Kidney (tissue), 14 donors: ENCODE measurements around the gene ANKRD60. TPM values are rescaled to one million over a fixed set of nuclear protein-coding genes. Genes with fewer than 3 reads are reported as not detected.

ENCODE experiments used
- DNase-seq, 5 donors: peaks; one replicate each; pipeline ENCODE4 v3.0.0-alpha.2; 2013 to 2020
- FAIRE-seq: peaks from 2 replicates; lab custom pipeline; 2012; peaks lifted over from hg19 to GRCh38; lab: Jason Lieb, UNC
- H3K27ac ChIP-seq, 2 donors: one replicate each; pipeline ENCODE4 v1.7.0; 2013; ENCODE audit warnings: low read depth in 2 of 2, low read length in 2 of 2, inconsistent platforms in 1 of 2
- H3K27me3 ChIP-seq: one replicate; pipeline ENCODE4 v1.7.1; 2013; ENCODE audit warnings: low read length, inconsistent platforms; ENCODE audit not compliant: control insufficient read depth, insufficient read depth
- H3K36me3 ChIP-seq, 3 donors: one replicate each; pipeline versions ENCODE4 v1.7.0 to v1.7.1; 2013; ENCODE audit warnings: low read length in 3 of 3, control low read depth in 1 of 3, inconsistent platforms in 1 of 3; ENCODE audit not compliant: insufficient read depth in 3 of 3, control insufficient read depth in 2 of 3
- H3K4me1 ChIP-seq, 3 donors: one replicate each; pipeline versions ENCODE4 v1.7.0 to v1.7.1; 2013; ENCODE audit warnings: low read length in 3 of 3, inconsistent platforms in 1 of 3, low read depth in 1 of 3; ENCODE audit not compliant: control insufficient read depth in 2 of 3, insufficient read depth in 2 of 3
- H3K4me3 ChIP-seq, 3 donors: one replicate each; pipeline versions ENCODE4 v1.7.0 to v1.8.1; 2013; ENCODE audit warnings: low read length in 3 of 3, control low read depth in 1 of 3, inconsistent platforms in 1 of 3
- H3K9ac ChIP-seq, 3 donors: one replicate each; pipeline versions ENCODE4 v1.7.0 to v1.7.1; 2013; ENCODE audit warnings: low read length in 3 of 3, control low read depth in 1 of 3, inconsistent platforms in 1 of 3
- H3K9me3 ChIP-seq, 3 donors: one replicate each; pipeline versions ENCODE4 v1.7.0 to v1.7.1; 2013; ENCODE audit warnings: low read length in 3 of 3, control low read depth in 1 of 3, inconsistent platforms in 1 of 3; ENCODE audit not compliant: control insufficient read depth in 2 of 3, insufficient read depth in 1 of 3
- intact Hi-C: fragments of 100-400 bp; cut with DNase I; formaldehyde crosslinking; loops from one replicate; pipeline ENCODE4 v1.11.1; 2022
- polyA plus RNA-seq: library from polyadenylated mRNA; stranded (reverse); fragments of 350-450 nt; fragmentation: Illumina TruSeq; extraction: RNeasy Lipid Tissue Mini Kit (QIAGEN cat#74804); gene quantifications from one replicate; pipeline ENCODE4 v1.2.3, GENCODE V29; 2014; ENCODE audit warnings: low read depth, low replicate concordance; ENCODE audit not compliant: insufficient read depth
- total RNA-seq: library from RNA; stranded (reverse); fragmentation: NEBNext Ultra II Directional; extraction: Animal tissue kit (Norgen Biotek cat#: 25700); gene quantifications from one replicate; pipeline ENCODE4 v1.2.1, GENCODE V29; 2021
- TF ChIP-seq, protein P1 (sequence below): IDR thresholded peaks from 3 replicates; pipeline ENCODE4 v1.5.1; 2012; ENCODE audit warnings: mild to moderate bottlenecking, moderate library complexity, borderline replicate concordance; ENCODE audit not compliant: insufficient read depth; ENCODE audit errors: extremely low read depth
- donor health status: control.
- donor health status: control.
- donor health status: control.
- donor health status: control.
- donor health status: control.
- donor health status: DM: yes; HTN: yes; CAD: no.
- donor health status: Normal renal cell carcinoma (clear cell type).

ANKRD60 gene
- total and polyA plus RNA-seq, 2 donors from 2014 or later = not detected

DNA sequence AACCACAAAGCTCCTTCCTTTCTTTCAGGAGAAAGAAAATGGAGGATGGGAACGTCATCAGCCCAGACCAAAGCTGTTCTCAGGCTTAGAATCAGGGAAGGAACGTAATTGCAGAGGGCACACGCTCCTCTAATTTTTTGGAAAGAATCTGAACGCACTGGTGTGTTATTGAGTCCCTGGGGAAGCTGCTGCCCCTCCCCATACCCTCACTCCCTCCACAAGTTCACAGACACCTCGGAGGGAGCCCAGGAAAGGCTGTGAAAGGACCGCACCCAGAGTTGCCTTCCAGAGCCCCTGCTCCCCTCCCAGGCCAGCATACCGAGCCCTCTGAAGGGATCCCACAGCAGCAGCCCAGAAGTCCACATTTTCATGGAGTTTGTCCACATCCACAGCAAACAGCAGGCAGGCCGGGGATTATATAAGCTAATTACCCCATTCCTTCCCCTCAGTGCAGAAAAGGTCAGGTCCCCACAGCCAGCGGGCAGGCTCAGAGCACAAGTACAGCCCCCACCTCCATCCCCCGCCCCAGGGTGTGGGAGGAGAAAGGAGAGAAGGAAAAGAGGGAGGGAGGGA, 53.7 kb downstream of the ANKRD60 start:
- intact Hi-C loops = no loop called here
- Histone ChIP-seq H3K27ac (peak overlapping the region; percentile 18 to 84), H3K9me3 (no peaks in the 10 kb centered on the region), H3K27me3 (peaks cover 2% of the 10 kb centered on the region), H3K4me1 (peaks cover 0 to 7% (median 5%) of the 10 kb centered on the region in 3 donors), H3K4me3 (peak overlapping the region in 1 of 3 donors; percentile 13), H3K9ac (no peak overlapping the region), H3K36me3 (no peaks in the 10 kb centered on the region)
- FAIRE-seq = no peak
- DNase-seq = peak in 3 of 5 donors; percentile 54 to 88 (median 74)
- TF ChIP-seq, protein P1, sequence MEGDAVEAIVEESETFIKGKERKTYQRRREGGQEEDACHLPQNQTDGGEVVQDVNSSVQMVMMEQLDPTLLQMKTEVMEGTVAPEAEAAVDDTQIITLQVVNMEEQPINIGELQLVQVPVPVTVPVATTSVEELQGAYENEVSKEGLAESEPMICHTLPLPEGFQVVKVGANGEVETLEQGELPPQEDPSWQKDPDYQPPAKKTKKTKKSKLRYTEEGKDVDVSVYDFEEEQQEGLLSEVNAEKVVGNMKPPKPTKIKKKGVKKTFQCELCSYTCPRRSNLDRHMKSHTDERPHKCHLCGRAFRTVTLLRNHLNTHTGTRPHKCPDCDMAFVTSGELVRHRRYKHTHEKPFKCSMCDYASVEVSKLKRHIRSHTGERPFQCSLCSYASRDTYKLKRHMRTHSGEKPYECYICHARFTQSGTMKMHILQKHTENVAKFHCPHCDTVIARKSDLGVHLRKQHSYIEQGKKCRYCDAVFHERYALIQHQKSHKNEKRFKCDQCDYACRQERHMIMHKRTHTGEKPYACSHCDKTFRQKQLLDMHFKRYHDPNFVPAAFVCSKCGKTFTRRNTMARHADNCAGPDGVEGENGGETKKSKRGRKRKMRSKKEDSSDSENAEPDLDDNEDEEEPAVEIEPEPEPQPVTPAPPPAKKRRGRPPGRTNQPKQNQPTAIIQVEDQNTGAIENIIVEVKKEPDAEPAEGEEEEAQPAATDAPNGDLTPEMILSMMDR = no peak

DNA sequence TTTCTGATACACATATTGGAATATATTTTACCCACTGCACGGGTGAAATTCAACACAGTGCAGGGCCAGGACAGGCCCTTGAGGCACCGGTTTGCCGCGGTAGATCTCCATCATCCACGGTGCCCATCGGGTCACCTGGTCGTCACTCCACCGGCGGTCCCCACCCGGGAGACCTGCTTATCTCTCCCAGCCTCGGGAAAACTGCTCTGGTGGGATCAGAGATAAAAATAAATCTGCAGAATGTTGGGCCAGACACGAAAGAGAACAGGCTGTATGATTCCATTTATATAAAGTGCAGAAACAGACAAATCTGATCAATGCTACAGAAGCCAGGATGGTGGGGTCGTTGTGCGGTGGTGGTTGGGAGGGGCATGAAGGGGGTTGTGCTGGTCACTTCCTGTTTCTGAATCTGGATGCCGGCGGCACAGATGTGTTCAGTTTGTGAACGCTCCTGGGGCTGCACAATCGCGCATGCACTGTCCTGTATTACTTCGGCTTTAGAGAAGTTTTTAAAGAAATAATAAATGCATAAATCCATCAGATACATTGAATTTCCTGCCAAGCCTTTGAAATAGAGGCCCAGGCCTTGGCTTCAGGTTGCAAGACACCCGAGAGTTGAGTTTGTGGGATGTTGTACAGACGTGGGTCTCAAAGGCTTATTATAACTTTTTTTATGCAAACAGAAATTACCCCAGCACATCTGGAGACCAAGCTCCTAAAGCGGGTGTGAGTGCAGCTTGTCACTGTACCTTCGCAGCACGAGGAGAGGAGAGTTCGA, 54.3 kb downstream of the ANKRD60 start:
- Histone ChIP-seq H3K36me3 (no peaks in the 10 kb centered on the region), H3K9me3 (no peaks in the 10 kb centered on the region), H3K27me3 (peaks cover under 1% of the 10 kb centered on the region), H3K27ac (peak overlapping the region; percentile 18 to 84), H3K9ac (no peak overlapping the region), H3K4me3 (peak overlapping the region in 1 of 3 donors; percentile 13), H3K4me1 (peaks cover 0 to 5% (median 2%) of the 10 kb centered on the region in 3 donors)
- no peak for FAIRE-seq
- intact Hi-C loops = no loop called here
- peak in 2 of 5 donors; percentile 55 to 56 for DNase-seq
- TF ChIP-seq, protein P1 = no peak

DNA sequence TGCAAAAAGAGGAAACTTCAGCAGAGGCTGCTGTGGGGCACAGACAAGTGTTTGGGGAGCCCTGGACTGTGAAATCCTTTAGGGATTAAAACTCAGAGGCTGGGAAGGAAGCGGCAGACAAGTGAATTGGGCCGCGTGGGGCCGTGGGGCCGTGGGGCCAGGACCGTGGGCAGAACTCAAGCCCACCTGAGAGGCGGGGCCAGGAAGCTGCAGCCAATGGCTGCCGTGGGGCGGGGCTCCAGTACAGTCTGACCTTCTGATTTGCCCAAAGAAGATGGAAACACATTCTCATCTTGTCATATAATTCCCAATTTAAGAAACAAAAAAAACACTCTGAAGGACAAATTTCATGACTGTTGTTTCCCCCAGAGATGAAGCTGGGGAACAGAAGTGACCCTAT, 55.4 kb downstream of the ANKRD60 start:
- no peaks in the 10 kb centered on the region for H3K9me3 ChIP-seq
- H3K9ac ChIP-seq = no peak overlapping the region
- FAIRE-seq = no peak
- peaks cover 0 to 5% (median 0%) of the 10 kb centered on the region in 3 donors for H3K4me1 ChIP-seq
- H3K27ac ChIP-seq = no peak overlapping the region
- H3K27me3 ChIP-seq = no peaks in the 10 kb centered on the region
- DNase-seq = peak in 1 of 5 donors; percentile 37
- no peak overlapping the region for H3K4me3 ChIP-seq
- intact Hi-C loops = no loop called here
- TF ChIP-seq, protein P1 = no peak
- no peaks in the 10 kb centered on the region for H3K36me3 ChIP-seq
